Esophagus muscularis mucosa (tissue), 4 donors: ENCODE results near the gene PDXP. TPM values are rescaled to one million over a fixed set of nuclear protein-coding genes. Genes with fewer than 3 reads are reported as not detected.
A peak's percentile ranks its signal among the peaks of the same experiment; 100 is the strongest.

Experiments used
- DNase-seq: peaks from one replicate; pipeline ENCODE4 v3.0.0-alpha.2; 2017; ENCODE audit errors: extremely low spot score
- H3K27ac ChIP-seq, 4 donors: fragments of 200-600 bp; sonication (generic); replicated peaks in 1 of 4; 1 replicate in 3 of 4; 2 replicates in 1 of 4; pipeline ENCODE4 v1.5.1; 2016 to 2019; ENCODE audit warnings: mild to moderate bottlenecking in 1 of 4
- H3K27me3 ChIP-seq, 4 donors: fragments of 200-600 bp; sonication (generic); one replicate each; pipeline versions ENCODE4 v1.5.1 to v1.6.0; 2016 to 2019
- H3K36me3 ChIP-seq, 4 donors: fragments of 200-600 bp; sonication (generic); one replicate each; pipeline ENCODE4 v1.5.1; 2016 to 2019
- H3K4me1 ChIP-seq, 4 donors: fragments of 200-600 bp; sonication (generic); one replicate each; pipeline ENCODE4 v1.5.1; 2016 to 2019
- H3K4me3 ChIP-seq, 4 donors: fragments of 200-600 bp; sonication (generic); 1 replicate in 2 of 4; 2 replicates in 2 of 4; pipeline ENCODE4 v1.5.1; 2016 to 2019; ENCODE audit warnings: mild to moderate bottlenecking in 4 of 4, moderate library complexity in 1 of 4
- H3K9me3 ChIP-seq, 4 donors: fragments of 200-600 bp; sonication (generic); 1 replicate in 3 of 4; 2 replicates in 1 of 4; pipeline ENCODE4 v1.5.1; 2016 to 2019
- CTCF ChIP-seq, 3 experiments: fragments of 200-600 bp in 2 of 3; fragments of 450-650 bp in 1 of 3; sonication (generic) in 2 of 3; IDR thresholded peaks; one replicate each; pipeline ENCODE4 v1.5.1; 2017 to 2019; ENCODE audit warnings: antibody characterized with exemption in 3 of 3, mild to moderate bottlenecking in 2 of 3, moderate library complexity in 1 of 3
- EP300 ChIP-seq: sonication (generic); formaldehyde crosslinking; IDR thresholded peaks from one replicate; pipeline ENCODE4 v1.6.1; 2017; ENCODE audit warnings: antibody characterized with exemption
- POLR2A ChIP-seq: fragments of 450-650 bp; IDR thresholded peaks from one replicate; pipeline ENCODE4 v1.6.1; 2017; ENCODE audit warnings: antibody characterized with exemption, moderate library complexity, mild to moderate bottlenecking, low read depth
- POLR2AphosphoS5 ChIP-seq, 2 donors: sonication (generic); formaldehyde crosslinking; IDR thresholded peaks; one replicate each; pipeline ENCODE4 v1.6.1; 2017; ENCODE audit warnings: antibody characterized with exemption in 2 of 2
- WGBS: methylation state at CpG from one replicate; pipeline ENCODE4 v1.1.5; 2018; 5-methylcytosine and 5-hydroxymethylcytosine counted together
- intact Hi-C: fragments of 100-400 bp; cut with DNase I; formaldehyde crosslinking; loops from one replicate; pipeline ENCODE4 v1.15.1; 2023
- total RNA-seq, 4 donors: library from RNA; depleted of rRNA; stranded (reverse); fragments of >200 nt; gene quantifications; one replicate each; pipeline versions ENCODE4 v1.1.0 to v1.2.1, GENCODE V29; 2016

The PDXP gene
- total RNA-seq, 4 donors from 2014 or later, result 7.3 to 28.3 (median 17.4) TPM

GRCh38 chr22:37636186-37636948 is 22.2 kb upstream of the PDXP start:
- Histone ChIP-seq H3K36me3 (peaks cover 0 to 16% (median 14%) of the 10 kb centered on the region in 4 donors), H3K4me1 (peaks cover 53 to 68% (median 57%) of the 10 kb centered on the region in 4 donors), H3K9me3 (no peaks in the 10 kb centered on the region), H3K4me3 (no peak overlapping the region), H3K27me3 (peaks cover 3 to 26% (median 12%) of the 10 kb centered on the region in 4 donors), H3K27ac (peak overlapping the region in 1 of 4 donors; percentile 7)
- WGBS, result 77% methylated on average over 2 of the region's 6 CpGs
- TF ChIP-seq POLR2A (no peak), EP300 (no peak)
- DNase-seq, result no peak
- intact Hi-C loops, result no loop called here

- peaks cover 3 to 32% (median 12%) of the 10 kb centered on the region in 4 donors for H3K27me3 ChIP-seq
- peaks cover 53 to 68% (median 57%) of the 10 kb centered on the region in 4 donors for H3K4me1 ChIP-seq
- no peaks in the 10 kb centered on the region for H3K9me3 ChIP-seq
- WGBS, result 71% methylated on average over 3 of the region's 3 CpGs
- H3K27ac ChIP-seq, result peak overlapping the region in 1 of 4 donors; percentile 7
- H3K36me3 ChIP-seq, result peaks cover 0 to 10% (median 8%) of the 10 kb centered on the region in 4 donors
- DNase-seq, result no peak
- TF ChIP-seq CTCF (IDR thresholded peaks at IDR 0.05), result no peak
- H3K4me3 ChIP-seq, result no peak overlapping the region
- intact Hi-C loops, result no loop called here
These were observed 21.6 kb upstream of the PDXP start for GRCh38 chr22:37636949-37637273.

- Histone ChIP-seq H3K4me3 (peak overlapping the region; percentile 54 to 72 (median 58)), H3K36me3 (no peaks in the 10 kb centered on the region), H3K27me3 (peaks cover 3 to 35% (median 12%) of the 10 kb centered on the region in 4 donors), H3K9me3 (no peaks in the 10 kb centered on the region), H3K27ac (peak overlapping the region in 1 of 4 donors; percentile 55), H3K4me1 (peaks cover 46 to 67% (median 52%) of the 10 kb centered on the region in 4 donors)
- intact Hi-C loops, result no loop called here
- 71% methylated on average over 9 of the region's 11 CpGs for WGBS
- TF ChIP-seq POLR2AphosphoS5 (IDR thresholded peaks at IDR 0.05) (no peak), EP300 (no peak), POLR2A (no peak)
- DNase-seq, result no peak
These were observed 20.0 kb upstream of the PDXP start for GRCh38 chr22:37638391-37639069.

- intact Hi-C loops, result no loop called here
- WGBS, result 28% methylated on average over 5 of the region's 57 CpGs
- H3K36me3 ChIP-seq, result no peaks in the 10 kb centered on the region
- peak within 1 kb of the TSS in 3 of 4 donors; percentile 37 to 65 (median 55) for H3K27ac ChIP-seq
- no peaks in the 10 kb centered on the region for H3K9me3 ChIP-seq
- DNase-seq, result no peak
- TF ChIP-seq POLR2A (no peak), CTCF (IDR thresholded peaks at IDR 0.05) (no peak), POLR2AphosphoS5 (IDR thresholded peaks at IDR 0.05) (no peak), EP300 (no peak)
- H3K4me1 ChIP-seq, result peaks cover 41 to 62% (median 47%) of the 10 kb centered on the region in 4 donors
- H3K27me3 ChIP-seq, result peaks cover 3 to 35% (median 12%) of the 10 kb centered on the region in 4 donors
- H3K4me3 ChIP-seq, result peak within 1 kb of the TSS; percentile 54 to 72 (median 58)
These were observed 19.3 kb upstream of the PDXP start, which contains the start of gene SH3BP1 for GRCh38 chr22:37639070-37639760. SH3BP1 (plus strand) TSS chr22:37639669; CDS start chr22:37639788, 119 bp downstream.

- Histone ChIP-seq H3K9me3 (no peaks in the 10 kb centered on the region), H3K4me3 (peak overlapping the region; percentile 54 to 72 (median 58)), H3K36me3 (no peaks in the 10 kb centered on the region), H3K4me1 (peaks cover 33 to 54% (median 39%) of the 10 kb centered on the region in 4 donors), H3K27me3 (peaks cover 3 to 35% (median 12%) of the 10 kb centered on the region in 4 donors), H3K27ac (peak overlapping the region in 3 of 4 donors; percentile 37 to 65 (median 55))
- intact Hi-C loops, result no loop called here
- DNase-seq, result no peak
- WGBS, result 21% methylated on average over 10 of the region's 27 CpGs
- TF ChIP-seq POLR2AphosphoS5 (IDR thresholded peaks at IDR 0.05) (no peak), CTCF (IDR thresholded peaks at IDR 0.05) (no peak), EP300 (no peak), POLR2A (no peak)
These were observed 18.5 kb upstream of the PDXP start for GRCh38 chr22:37639771-37640590.
